CD4-positive, alpha-beta T cell treated with Interferon gamma for 1 hour (primary cell): Measurements from ENCODE around the gene SDC1.
"Not testable (repeated sequence)": the region's sequence is repeated elsewhere in the genome, so short reads cannot be mapped to it uniquely, and the experiment has no call there.

Source experiments
- DNase-seq: peaks from one replicate; pipeline ENCODE4 v3.0.0-alpha.2; 2020

The SDC1 gene, protein sequence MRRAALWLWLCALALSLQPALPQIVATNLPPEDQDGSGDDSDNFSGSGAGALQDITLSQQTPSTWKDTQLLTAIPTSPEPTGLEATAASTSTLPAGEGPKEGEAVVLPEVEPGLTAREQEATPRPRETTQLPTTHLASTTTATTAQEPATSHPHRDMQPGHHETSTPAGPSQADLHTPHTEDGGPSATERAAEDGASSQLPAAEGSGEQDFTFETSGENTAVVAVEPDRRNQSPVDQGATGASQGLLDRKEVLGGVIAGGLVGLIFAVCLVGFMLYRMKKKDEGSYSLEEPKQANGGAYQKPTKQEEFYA

DNA sequence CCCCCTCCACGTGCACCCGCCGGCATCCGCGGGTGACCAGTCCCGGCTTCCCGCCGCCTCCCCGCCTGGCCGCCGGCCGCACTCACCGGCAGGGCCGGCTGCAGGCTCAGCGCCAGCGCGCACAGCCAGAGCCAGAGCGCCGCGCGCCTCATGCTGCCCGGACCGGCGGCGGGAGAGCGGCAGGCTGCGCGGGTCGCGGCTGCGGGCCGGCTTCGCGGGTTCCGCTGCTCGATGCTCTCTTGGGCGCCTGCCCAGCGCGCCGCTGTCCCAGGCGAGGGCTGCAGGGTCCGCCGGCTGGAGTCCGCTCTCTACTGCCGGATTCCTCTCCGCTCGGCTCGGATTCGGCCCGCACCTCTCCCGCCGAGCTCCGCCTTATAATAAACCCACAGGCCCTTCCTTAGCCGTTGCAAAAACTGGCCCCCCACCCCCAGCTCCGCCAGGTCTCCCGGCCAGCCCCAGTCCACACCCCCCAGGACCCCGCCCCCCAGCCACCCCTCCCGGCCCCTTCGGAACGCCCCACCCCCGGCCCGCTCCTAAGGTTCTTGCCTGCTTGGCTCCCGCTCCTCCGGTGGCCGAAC is at the start of gene SDC1:
Gene SDC1, minus strand, starts transcription at position 415 of the 578 bp plus-strand sequence. Its CDS starts 263 bp downstream, at position 152.
- DNase-seq = no peak

DNA sequence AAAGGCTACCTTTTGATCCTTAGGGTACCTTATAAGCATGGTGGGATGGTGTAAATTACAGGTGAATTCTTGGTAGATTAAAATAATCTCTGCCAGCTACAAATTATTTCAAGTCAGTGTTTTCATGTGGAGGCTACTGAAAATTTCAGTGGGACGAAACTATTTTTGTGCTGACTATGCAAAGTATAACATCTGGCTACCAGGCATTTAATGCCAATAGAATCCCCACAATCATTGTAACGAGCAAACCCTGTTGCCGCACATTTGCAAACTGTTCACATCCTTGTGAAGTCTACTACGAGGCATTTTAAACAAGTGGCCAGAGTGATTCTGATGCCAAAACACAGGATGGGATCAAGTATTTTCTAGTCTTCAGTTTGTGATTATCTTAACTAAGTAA is 48.1 kb upstream of the SDC1 start:
- no peak for DNase-seq

DNA sequence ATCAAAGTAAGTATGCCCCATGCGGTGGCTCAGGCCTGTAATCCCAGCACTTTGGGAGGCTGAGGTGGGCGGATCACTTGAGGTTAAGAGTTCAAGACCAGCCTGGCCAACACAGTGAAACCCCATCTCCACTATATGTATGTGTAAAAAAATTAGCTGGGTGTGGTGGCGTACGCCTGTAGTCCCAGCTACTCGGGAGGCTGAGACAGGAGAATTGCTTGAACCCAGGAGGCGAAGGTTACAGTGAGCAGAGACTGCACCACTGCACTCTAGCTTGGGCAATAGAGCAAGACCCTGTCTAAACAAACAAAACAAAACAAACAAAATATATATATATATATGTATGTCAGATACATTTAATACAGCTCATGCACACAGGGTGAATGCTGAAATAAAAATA is 43.4 kb upstream of the SDC1 start:
- not testable (repeated sequence) for DNase-seq

DNA sequence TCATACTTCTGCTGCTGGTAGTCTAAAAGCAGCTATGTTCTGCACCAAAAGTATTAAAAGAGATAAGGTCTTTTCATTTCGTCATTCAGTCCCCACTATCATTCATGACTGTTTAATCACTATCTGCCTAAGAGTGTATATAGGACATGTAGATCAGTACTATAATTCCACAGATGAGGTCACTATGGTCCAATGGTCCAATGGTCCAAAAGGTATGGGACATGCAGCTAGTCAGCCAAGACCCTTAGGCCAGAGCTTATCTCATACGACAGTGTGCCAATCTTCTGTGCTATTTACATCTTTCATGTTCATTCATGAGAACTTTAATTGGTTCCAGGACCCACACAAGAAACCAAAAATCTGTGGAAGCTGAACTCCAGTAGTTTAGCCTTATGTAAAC is 42.6 kb upstream of the SDC1 start:
- no peak for DNase-seq

DNA sequence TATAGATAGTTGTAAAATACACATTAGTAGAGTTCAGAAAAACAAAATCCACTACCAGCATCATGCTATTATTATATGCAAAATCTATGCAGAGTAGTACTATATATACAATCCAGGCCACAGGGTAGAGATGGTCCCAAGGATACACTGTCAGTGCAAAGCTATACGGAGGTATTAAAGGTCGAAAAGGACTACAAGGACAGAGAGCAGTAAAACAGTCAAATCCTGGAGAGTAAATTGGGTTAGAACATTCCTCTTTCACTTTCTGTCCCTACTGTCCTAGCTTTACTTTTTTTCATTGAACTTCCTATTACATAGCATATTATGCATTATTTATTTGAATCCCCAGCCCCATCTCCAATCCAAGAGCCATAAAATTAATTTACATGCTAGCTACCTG is 39.7 kb upstream of the SDC1 start:
- no peak for DNase-seq

DNA sequence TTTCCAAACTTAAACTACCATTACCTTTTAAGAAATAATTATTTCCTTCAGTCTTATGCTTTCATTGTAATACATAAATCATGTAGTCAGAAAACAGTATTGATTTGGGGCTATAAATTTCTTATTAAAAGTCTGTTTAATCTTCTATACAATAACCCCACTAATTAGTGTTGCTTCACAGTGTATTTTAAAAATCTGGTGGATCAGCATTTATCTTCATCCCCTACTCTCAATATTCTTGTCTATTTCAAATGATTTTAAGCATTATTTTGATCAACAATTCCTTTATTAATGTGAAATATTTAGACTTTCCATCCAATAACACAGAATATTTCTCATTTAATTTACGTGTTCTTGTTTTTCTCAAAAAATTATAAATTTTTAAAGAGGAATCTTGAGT is 32.5 kb upstream of the SDC1 start:
- DNase-seq = no peak

DNA sequence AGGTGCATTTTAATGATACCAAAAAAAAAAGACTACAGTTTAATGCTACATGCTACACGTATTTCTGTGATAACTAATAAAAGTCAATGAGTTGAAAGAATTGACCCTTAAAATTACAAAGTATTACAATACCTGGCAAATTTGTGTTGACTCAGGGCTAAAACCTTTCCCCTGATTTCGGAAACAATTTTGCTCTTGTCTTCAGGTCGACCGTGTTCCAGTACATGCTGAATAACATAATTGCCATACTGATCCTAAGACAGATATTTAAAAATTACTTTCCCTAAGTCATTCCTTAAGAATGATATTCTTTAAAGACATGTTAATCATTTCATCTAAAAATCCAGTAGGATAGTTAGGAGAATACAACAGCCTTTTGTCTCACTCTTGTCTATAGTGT is 29.8 kb upstream of the SDC1 start:
- no peak for DNase-seq

DNA sequence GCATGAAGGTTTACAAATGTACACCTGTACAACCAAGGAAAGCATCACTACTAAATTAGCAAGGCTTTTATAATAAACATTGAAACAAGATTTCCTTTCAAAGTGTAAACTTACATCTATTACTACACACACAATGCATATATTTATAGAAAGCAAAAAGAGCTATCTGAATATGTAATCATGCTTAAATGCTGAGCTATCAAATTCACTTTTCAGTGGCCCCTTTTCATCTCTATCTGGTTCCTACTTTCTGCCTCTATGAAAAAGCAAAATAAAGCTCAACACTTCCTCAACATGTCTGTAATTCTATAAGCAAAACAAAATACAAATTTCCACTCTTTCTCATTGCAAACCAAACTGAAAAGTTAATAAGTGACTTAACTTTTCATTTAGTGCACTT is 25.5 kb upstream of the SDC1 start:
- DNase-seq = no peak

DNA sequence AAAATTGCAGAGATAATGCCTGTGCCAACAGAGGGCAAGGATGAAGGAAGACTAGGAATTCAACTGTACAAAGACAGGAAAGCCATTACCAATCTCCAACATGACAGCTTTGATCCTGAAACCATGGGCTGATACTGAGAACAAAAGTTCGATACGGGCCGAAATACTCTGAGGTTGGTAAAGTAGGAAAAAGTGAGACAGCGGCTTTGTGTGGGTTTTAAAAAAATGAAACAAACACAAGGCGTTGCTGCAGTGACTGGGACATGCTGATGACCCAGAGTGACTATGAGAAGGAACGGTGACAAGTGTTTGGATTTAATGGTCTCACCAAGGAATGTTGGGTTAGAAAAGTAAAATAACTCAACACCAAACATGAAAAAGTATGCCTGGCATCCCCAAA is 24.2 kb upstream of the SDC1 start:
- no peak for DNase-seq

DNA sequence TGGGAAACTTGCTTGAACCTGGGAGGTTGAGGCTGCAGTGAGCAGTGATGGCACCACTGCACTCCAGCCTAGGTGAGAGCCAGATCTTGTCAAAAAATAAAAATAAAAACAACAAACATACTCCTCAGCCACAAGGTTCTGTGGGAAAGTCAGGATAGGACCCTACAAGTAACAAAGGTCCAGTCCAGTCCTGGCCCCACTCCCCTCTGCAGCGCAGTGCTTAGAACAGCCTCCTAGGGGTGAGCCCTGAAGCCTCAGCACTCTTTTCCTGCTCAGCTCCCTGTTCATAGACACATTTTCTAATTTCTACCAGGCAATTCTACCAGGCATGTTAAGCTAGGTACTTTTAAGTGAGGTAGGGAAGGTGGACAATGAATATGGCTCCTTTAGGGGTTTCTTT is 22.2 kb upstream of the SDC1 start:
- DNase-seq = no peak

DNA sequence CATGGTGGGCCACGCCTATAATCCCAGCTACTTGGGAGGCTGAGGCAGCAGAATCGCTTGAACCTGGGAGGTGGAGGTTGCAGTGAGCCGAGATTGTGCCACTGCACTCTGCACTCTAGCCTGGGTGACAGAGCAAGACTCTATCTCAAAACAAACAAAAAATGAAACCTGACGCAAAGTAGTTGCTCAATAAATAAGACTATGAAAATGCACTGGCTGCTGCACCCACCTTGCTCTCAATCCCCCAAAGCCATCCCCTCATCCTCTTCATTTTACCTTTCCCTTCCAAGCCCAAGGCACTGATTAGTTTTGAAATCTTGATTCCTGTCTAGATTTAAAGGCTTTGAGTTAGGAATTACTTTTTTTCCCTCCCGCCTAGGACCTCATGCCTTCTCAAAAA is 18.7 kb upstream of the SDC1 start:
- not testable (repeated sequence) for DNase-seq

DNA sequence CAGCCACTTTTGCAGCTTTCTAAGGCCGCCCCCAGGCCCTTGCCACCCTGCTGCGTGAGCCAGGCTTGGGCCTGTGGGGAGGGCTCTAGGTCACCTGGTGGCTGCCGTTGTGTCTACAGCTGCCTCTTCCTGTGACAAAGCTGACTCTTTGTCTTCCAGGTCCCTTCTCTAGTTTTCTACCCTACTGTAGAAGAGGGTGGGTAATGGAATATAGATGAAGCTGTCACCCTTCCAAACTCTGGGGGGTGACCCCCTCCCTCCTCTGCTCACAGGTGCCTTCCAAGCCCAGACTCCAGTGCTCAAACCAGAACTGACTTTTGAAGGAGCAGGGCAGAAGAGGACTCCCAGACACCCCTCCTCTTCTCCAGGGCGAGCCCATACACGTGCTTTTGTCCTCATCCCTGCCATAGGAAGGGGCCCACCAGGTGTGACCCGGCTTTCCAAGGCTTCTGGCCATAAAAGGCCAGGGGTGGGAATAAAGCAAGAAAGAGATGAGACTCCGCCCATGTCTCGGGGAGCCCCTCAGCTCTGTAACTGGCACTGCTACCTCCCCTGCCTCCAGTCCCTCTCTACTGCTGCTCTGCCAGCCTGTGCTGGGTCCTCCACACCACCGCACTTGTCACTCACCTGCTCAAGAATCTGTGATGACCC is 17.9 kb upstream of the SDC1 start:
- DNase-seq = no peak

DNA sequence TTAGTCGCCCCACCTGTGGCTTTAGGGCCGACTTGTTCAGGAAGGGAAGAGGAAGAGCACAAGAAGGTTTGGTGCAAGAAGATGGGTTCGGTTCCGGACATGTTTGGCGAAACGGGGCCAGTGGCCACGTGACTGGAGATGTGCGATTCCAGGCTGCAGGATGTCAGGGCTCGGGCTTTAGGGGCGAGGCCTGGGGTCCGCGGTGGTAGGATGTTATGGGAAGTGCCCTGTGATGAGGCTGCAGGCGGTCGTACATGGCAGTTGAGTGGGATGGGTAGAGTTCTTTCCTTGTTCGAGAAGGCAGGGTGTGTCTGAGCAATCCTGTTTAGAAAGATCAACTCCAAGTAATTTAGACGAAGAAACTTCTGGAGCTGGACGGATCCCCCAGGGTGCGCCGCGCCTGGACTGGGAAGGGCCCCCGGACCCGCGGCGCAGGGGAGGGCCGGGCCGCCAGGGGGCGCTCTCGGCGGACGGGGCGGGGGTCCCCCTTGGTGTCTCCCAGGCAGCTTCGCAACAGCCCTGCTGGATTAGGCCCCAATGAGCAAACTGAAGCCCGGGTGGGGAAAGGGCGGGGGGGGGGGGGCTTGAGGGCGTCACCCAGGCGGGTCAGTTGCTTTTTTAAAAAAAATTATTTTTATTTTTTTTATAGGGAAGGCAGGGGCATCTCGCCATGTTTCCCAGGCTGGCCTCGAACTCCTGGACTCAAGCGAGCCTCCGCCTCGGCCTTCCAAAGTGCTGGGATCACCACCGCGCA is 17.2 kb upstream of the SDC1 start:
- DNase-seq = no peak

DNA sequence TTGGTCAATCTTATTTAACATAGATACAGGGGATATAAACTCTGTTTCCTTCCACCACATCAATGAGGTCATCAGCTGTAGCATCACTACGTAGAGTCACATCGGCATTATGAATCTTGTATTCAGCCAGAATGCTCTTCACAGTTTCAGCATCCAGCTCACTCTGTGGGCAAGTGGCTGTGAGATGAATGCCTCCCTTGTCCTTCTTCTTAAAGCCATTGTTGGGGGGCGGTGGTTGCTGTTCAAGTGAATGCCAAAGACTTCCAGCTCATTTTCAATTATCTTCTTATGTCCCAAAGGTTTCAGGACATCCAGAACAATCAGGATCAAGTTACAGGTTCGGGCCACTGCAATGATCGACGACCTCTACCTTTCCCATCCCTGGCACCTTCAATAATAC is 15.4 kb upstream of the SDC1 start:
- not testable (repeated sequence) for DNase-seq

DNA sequence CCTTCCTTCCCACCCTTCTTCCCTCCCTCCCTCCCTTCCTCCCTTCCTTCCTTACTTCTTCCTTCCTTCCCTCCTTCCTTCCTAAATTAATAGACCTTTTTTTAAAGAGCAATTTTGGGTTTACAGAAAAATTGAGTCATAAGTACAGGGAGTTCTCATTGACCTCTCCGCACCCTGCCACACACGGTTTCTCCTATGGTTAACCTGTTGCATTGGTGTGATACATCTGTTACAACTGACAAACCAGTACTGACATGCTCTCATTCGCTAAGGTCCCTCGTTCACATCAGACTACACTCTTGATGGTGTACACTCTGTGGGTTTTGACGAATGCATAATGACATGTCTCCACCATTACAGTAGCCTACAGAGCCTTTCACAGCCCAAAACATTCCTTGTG is 11.6 kb upstream of the SDC1 start:
- no peak for DNase-seq

DNA sequence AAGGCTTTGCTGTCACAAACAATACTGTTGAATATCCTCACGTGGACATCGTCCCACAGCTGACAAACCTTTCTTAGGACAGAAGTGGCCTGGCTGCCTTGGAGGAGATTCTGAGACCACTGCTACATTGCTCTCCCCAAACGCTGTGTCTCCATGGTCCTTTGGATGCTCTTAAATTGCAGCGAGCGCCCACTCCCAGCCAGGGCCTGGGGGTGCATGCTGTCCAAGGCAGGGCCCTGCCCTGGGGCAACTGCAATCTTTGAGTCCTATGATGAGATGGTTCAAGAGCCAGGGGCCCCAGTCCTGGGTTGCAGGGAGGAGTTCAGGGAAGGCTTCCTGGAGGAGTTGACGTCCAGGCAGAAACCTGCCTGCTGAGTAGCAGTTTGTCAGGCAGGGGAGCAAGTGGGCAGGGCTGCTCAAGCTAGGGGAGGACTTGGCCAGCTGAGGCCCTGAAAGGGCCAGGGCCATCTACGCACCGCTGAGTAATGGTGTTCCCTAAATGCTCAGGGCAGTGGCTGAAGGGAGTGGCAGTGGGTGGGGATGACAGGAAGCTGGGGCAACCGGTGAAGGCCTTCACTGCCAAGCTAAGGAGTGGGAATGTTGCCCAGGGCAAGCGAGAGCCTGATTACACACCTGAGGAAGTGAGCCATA is 10.8 kb upstream of the SDC1 start:
- no peak for DNase-seq

DNA sequence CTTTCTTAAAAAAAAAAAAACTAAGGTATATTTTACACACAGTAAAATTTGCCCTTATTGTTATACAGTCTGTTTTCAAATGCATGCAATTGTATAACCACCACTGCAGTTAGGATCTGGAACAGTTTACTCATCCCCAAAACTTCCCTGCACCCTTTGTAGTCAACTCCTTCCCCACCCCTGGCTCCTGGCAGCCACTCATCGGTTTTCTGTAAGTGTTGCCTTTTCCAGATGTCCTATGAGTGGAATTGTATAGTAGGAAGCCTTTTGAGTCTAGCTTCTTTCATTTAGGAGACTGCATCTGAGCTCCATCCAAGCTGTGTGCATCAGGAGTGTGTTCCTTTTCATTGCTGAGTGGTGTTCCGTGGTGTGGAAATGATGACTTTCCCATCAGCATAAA is 9.7 kb upstream of the SDC1 start:
- not testable (repeated sequence) for DNase-seq

DNA sequence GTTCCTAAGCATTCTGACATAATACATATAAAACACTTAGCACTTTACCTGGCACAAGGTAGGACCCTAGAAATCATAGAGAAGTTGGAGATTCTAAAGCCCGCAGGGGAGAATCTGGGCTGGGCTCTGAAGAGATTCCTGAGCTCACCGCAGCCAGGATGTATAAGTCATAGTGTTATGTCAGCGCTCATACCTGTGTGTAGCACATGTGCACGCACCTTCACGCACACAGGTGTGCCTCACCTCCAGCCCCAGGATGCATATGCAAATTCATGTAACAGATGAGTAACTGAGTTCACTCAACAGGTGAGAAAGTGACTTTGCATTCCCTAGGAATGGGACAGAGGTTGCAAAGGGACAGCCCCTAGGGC is 7.9 kb upstream of the SDC1 start:
- DNase-seq = no peak

DNA sequence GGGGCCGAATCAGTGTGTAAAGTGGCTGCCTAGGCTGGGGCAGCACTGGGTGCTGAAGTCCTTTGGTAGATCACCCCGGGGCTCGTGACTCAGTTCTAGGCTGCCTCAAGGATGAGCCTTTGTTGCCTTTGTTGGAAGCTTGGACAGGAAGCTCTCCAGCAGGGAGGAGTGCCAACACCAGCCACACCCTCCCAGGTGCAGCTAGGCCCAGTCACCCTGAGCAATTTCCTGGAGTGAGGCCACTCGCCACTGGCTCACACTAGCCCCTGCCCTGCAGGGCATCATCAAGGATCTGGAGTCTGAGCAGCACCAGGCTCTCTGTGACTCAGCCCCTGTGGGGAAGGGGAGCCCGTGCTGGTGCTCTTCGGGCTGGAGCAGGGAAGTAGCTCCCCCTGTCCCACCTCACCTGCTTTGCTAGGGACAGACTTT is 6.7 kb upstream of the SDC1 start:
- DNase-seq = no peak

DNA sequence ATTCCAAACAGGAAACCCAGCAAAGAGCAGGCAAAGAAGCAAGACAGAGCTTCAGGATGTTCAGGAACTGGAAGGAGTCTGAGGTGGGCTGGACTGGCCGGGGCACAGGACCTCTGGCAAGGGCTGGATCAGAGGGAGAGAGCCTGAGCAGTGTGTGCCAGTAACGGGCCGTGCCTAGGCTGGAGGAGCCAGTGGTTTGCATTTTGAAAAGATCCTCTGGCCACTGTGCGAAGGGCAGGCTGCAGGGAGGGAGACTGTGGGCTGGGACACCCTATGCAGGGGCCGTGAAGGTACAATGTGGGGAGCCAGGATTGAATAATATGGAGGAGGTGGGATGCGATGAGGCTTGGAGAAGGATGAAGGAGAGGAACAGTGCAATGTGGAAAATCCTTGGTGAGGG is 6.2 kb upstream of the SDC1 start:
- no peak for DNase-seq

DNA sequence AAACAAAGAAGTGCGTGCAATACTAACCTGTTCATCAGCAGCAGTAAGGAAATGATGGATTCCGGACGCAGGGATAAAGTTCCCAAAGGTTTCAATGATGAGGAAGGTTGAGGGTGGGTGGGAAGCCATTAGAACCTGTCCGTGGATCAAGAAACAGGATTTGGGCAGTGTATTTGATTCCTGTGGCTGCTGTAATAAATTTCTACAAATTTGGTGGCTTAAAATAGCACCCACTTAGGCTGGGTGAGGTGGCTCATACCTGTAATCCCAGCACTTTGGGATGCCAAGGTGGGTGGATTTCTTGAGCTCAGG is 5.1 kb upstream of the SDC1 start:
- DNase-seq = no peak

DNA sequence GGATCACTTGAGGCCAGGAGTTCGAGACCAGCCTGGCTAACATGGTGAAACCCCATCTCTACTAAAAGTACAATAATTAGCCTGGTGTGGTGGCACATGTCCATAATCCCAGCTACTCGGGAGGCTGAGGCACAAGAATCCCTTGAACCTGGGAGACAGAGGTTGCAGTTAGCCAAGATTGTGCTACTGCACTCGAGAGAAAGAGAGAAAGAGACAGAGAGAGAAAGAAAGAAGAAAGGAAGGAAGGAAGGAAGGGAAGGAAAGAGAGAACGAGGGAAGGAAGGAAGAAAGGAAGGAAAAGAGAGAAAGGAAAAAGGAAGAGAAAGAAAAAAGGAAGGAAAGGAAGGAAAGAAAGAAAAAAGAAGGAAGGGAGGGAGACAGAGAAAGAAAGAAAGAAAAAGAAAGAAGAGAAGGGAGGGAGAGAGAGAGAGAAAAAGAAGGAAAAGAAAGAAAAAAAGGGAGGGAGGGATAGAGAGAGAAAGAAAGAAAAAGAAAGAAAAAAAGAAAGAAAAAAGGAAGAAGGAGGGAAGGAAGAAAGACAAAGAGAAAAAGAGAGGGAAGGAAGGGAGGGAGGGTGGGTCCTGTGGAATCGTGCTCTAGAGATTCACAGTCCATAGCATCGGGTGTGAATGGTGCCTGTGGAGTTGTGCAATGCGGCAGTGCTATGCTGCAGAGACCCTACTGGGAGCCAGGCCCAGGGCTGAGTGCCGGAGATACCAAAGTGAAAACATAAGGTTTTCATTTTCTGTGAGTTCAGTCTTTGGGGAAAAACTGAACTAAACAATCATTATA is 4.6 kb upstream of the SDC1 start:
- DNase-seq = no peak
